Left cardiac atrium (tissue), 4 donors: ENCODE results near the gene TEX10. TPM values are rescaled to one million over a fixed set of nuclear protein-coding genes. Genes with fewer than 3 reads are reported as not detected.

Experiments used
- ATAC-seq, 2 donors: fragments of 200-7000 bp; cut with Tn5 transposase; one replicate each; pipeline ENCODE4 v1.9.1; 2020; ENCODE audit warnings: mild to moderate bottlenecking in 2 of 2, moderate library complexity in 2 of 2
- DNase-seq: peaks from one replicate; pipeline ENCODE4 v3.0.0-alpha.2; 2020
- intact Hi-C, 2 donors: fragments of 100-400 bp; cut with DNase I; formaldehyde crosslinking; loops; one replicate each; pipeline versions ENCODE4 v1.14.1 to v1.15.1; 2022 to 2023
- total RNA-seq, 2 donors: library from RNA; stranded (reverse); fragmentation: NEBNext Ultra II Directional; extraction: Animal tissue kit (Norgen Biotek cat#: 25700); gene quantifications; one replicate each; pipeline ENCODE4 v1.2.1, GENCODE V29; 2021
- donor health status: DM: no; HTN: yes; CAD: no.
- donor health status: DM: no; HTN: yes; CAD: no; lungs with severe emphysema.
- donor health status: DM: yes; HTN: yes; CAD: no.
- donor health status: Dilated cardiomyopathy.

Gene TEX10
- total RNA-seq, 2 donors from 2014 or later, result 7.9 to 11.6 TPM

GRCh38 chr9:100294806-100295205 lies 57.9 kb downstream of the TEX10 start:
- no peak for ATAC-seq
- intact Hi-C loops, result no loop called here

GRCh38 chr9:100294341-100294740 lies 58.4 kb downstream of the TEX10 start:
- DNase-seq, result no peak
- no peak for ATAC-seq
- intact Hi-C loops, result no loop called here

More at GRCh38 chr9:100294806-100295205, 57.9 kb downstream of the TEX10 start:
- DNase-seq, result no peak

GRCh38 chr9:100292414-100292813 lies 60.3 kb downstream of the TEX10 start:
- DNase-seq (no peak), ATAC-seq (no peak)
- intact Hi-C loops, result no loop called here

GRCh38 chr9:100290714-100291113 lies 62.0 kb downstream of the TEX10 start:
- DNase-seq, result no peak
- ATAC-seq, result no peak
- intact Hi-C loops, result no loop called here

GRCh38 chr9:100287186-100287585 lies 65.6 kb downstream of the TEX10 start:
- no peak for DNase-seq
- intact Hi-C loops, result no loop called here
- no peak for ATAC-seq

- ATAC-seq (no peak), DNase-seq (no peak)
- intact Hi-C loops, result no loop called here
These were observed 66.5 kb downstream of the TEX10 start for GRCh38 chr9:100286257-100286656.

GRCh38 chr9:100285601-100286000 lies 67.1 kb downstream of the TEX10 start:
- DNase-seq (no peak), ATAC-seq (no peak)
- intact Hi-C loops, result no loop called here

- no peak for ATAC-seq
- intact Hi-C loops, result no loop called here
- DNase-seq, result no peak
These were observed 67.7 kb downstream of the TEX10 start for GRCh38 chr9:100285080-100285479.

GRCh38 chr9:100284247-100284646 lies 68.5 kb downstream of the TEX10 start:
- intact Hi-C loops, result no loop called here
- ATAC-seq (no peak), DNase-seq (no peak)

GRCh38 chr9:100282388-100282719 lies 70.4 kb downstream of the TEX10 start:
- DNase-seq (no peak), ATAC-seq (no peak)
- intact Hi-C loops, result no loop called here

GRCh38 chr9:100281676-100282387 lies 70.9 kb downstream of the TEX10 start:
- ATAC-seq (no peak), DNase-seq (no peak)
- intact Hi-C loops, result no loop called here

- intact Hi-C loops, result no loop called here
- no peak for ATAC-seq
- DNase-seq, result no peak
These were observed 71.7 kb downstream of the TEX10 start for GRCh38 chr9:100281066-100281465.

GRCh38 chr9:100277166-100277979 lies 75.4 kb downstream of the TEX10 start:
- intact Hi-C loops, result no loop called here
- DNase-seq (no peak), ATAC-seq (no peak)

GRCh38 chr9:100269656-100270055 lies 83.1 kb downstream of the TEX10 start:
- intact Hi-C loops, result no loop called here
- DNase-seq (no peak), ATAC-seq (no peak)

GRCh38 chr9:100268271-100268670 lies 84.5 kb downstream of the TEX10 start:
- ATAC-seq (no peak), DNase-seq (no peak)
- intact Hi-C loops, result no loop called here

GRCh38 chr9:100267211-100267610 lies 85.5 kb downstream of the TEX10 start:
- DNase-seq (no peak), ATAC-seq (no peak)
- intact Hi-C loops, result no loop called here

Other genes starting within 250 kb of the TEX10 start
- gene MSANTD3, start 74.2 kb upstream of the TEX10 start, total RNA-seq, result 10 to 100 TPM; 14.6 to 25.9 TPM
- under 1 TPM in 1 of 2 donors, not detected in 1; 0.35 TPM for gene TMEFF1, start 120.2 kb upstream of the TEX10 start, total RNA-seq
- gene CAVIN4, start 225.1 kb upstream of the TEX10 start, total RNA-seq, result 10 to 100 TPM; 18.6 to 38.0 TPM